HepG2 (cell line): ENCODE data around the gene HRCT1.

ENCODE experiments used
- CTCF ChIP-seq: sonication (generic); formaldehyde crosslinking; IDR thresholded peaks from 2 replicates; pipeline ENCODE4 v1.5.0; 2020; ENCODE audit warnings: mild to moderate bottlenecking, missing genetic modification reagents, moderate library complexity
- REPIN1 ChIP-seq: sonication (generic); formaldehyde crosslinking; IDR thresholded peaks from 2 replicates; pipeline ENCODE4 v1.8.0; 2022; ENCODE audit warnings: missing genetic modification reagents, low read depth, mild to moderate bottlenecking, borderline replicate concordance
- TF ChIP-seq, protein P1 (sequence below): sonication (generic); formaldehyde crosslinking; conservative IDR thresholded peaks from 2 replicates; pipeline ENCODE4 v1.8.0; 2022; ENCODE audit warnings: missing genetic modification reagents
- TF ChIP-seq, protein P2 (sequence below): IDR thresholded peaks from 2 replicates; pipeline ENCODE4 v1.6.1; 2016

DNA sequence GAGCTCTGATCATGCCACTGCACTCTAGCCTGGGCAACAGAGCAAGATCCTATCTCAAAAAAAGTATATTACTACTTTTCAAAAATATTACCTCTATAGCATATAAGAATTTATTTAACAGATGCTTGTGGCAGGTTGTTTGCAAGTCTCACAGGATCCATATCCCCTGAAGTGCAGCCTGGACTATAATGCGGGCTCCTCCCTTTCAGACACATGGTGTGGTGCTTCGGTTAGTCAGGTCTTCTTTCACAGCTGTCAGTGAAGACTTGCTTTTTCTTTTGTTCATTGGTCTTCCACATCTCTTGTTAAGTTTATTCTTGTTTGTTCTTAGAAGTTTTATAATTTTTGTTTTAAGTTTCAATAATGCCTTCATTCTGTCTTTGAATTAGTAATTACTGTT lies 9.4 kb upstream of the HRCT1 start:
- TF ChIP-seq, protein P1, sequence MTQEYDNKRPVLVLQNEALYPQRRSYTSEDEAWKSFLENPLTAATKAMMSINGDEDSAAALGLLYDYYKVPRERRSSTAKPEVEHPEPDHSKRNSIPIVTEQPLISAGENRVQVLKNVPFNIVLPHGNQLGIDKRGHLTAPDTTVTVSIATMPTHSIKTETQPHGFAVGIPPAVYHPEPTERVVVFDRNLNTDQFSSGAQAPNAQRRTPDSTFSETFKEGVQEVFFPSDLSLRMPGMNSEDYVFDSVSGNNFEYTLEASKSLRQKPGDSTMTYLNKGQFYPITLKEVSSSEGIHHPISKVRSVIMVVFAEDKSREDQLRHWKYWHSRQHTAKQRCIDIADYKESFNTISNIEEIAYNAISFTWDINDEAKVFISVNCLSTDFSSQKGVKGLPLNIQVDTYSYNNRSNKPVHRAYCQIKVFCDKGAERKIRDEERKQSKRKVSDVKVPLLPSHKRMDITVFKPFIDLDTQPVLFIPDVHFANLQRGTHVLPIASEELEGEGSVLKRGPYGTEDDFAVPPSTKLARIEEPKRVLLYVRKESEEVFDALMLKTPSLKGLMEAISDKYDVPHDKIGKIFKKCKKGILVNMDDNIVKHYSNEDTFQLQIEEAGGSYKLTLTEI = no peak
- TF ChIP-seq CTCF (CRISPR knock-in tag) (no peak), REPIN1 (no peak)
- TF ChIP-seq, protein P2, sequence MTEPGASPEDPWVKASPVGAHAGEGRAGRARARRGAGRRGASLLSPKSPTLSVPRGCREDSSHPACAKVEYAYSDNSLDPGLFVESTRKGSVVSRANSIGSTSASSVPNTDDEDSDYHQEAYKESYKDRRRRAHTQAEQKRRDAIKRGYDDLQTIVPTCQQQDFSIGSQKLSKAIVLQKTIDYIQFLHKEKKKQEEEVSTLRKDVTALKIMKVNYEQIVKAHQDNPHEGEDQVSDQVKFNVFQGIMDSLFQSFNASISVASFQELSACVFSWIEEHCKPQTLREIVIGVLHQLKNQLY (CRISPR knock-in tag) = no peak
